NCI-H146 treated with DMSO at 0.1 percent for 48 hours (cell line): ENCODE results near the gene FAM219B.

Source experiments
- DNase-seq: peaks from one replicate; lab custom pipeline; 2025; ENCODE audit not compliant: unreplicated experiment; lab: John Stamatoyannopoulos, UW

FAM219B gene

GRCh38 chr15:74851960-74852359 lies 54.7 kb downstream of the FAM219B start:
- no peak for DNase-seq

- DNase-seq: no peak
Observed at GRCh38 chr15:74850393-74850792, 56.3 kb downstream of the FAM219B start.
